ENCODE data around the gene WDFY4.

DNA sequence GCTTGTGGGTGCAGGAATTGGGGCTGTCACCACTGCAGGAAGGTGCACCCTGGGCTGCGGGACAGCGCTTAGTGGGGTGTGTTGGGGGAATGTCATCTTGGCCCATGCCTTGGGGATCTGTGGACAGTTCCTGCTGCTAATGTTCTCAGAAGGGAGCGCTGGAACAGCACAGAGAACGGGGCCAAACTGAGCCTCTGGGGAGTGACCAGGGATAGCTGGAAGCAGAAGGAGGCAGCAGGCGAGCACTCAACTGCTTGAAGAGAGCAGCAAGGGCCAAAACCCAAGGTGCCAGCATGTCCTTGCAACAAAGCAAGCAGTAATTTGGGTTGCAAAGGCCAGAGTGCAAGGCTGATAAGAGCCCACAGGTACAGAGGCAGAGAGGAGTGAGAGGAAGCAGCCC, 31.3 kb upstream of the WDFY4 start:
- TF ChIP-seq CTCF (IDR thresholded peaks at IDR 0.05) (no peak), POLR2A (IDR thresholded peaks at IDR 0.05) (no peak)
